ENCODE data around the gene PRR35. TPM values are rescaled to one million over a fixed set of nuclear protein-coding genes. Genes with fewer than 3 reads are reported as not detected.

PRR35 gene
- total and polyA plus RNA-seq, 2 of the 4 experiments (the other 2 are of a cell fraction) = not detected

- no TSS peak for BruUV-seq (replicated peaks)
- no peak overlapping the region for H2BK5ac ChIP-seq (ENCODE audit: low read depth, low read length, poor library complexity, severe bottlenecking)
- H2BK20ac ChIP-seq (ENCODE audit: low read depth, low read length) = no peak overlapping the region
- H3K27ac ChIP-seq (ENCODE audit: insufficient read depth, low read length) = no peak overlapping the region
- no peak overlapping the region for H3K4ac ChIP-seq (ENCODE audit: low read depth, low read length)
- ChIA-PET CTCF (no interaction called here), POLR2A (ENCODE audit: unreplicated experiment) (no interaction called here)
- no peaks in the 10 kb centered on the region for H3K9me3 ChIP-seq (ENCODE audit: control insufficient read depth, insufficient read depth, low read length)
- H4K20me1 ChIP-seq (ENCODE audit: insufficient read depth, low read length) = no peaks in the 10 kb centered on the region
- H3K79me1 ChIP-seq (ENCODE audit: low read depth in 1 of 2, low read length in 2 of 2) = peaks cover 0 to 11% of the 10 kb centered on the region in 2 experiments; a peak in 2 of 4 replicates
- H3K4me3 ChIP-seq (ENCODE audit: insufficient read depth, low read depth, low read length) = no peak overlapping the region
- no peak overlapping the region for H2BK120ac ChIP-seq (ENCODE audit: low read depth, low read length)
- no peak overlapping the region for H4K5ac ChIP-seq (ENCODE audit: low read depth, low read length)
- peaks cover 9% of the 10 kb centered on the region; the same call in 1 of the 2 replicates for H3K9me1 ChIP-seq (ENCODE audit: insufficient read depth, low read length)
- intact Hi-C loops (cut with micrococcal nuclease) = no loop called here
- 100% methylated on average over 1 of the region's 18 CpGs; no CpG with 5 or more reads in 1 of the 2 experiments for WGBS, 2 experiments (ENCODE audit: extremely low coverage in 2 of 2, insufficient read length in 1 of 2)
- no peak for TF ChIP-seq SMC3 (IDR thresholded peaks at IDR 0.05; ENCODE audit: low read depth, low read length)
- TF ChIP-seq MXI1 (IDR thresholded peaks at IDR 0.05; ENCODE audit: borderline replicate concordance, low read depth, low read length) = no peak
- TF ChIP-seq MAFK (IDR thresholded peaks at IDR 0.05; ENCODE audit: low read depth, low read length) = no peak
- no peak for TF ChIP-seq CHD1 (IDR thresholded peaks at IDR 0.05; ENCODE audit: low read depth, low read length)
- TF ChIP-seq RAD21 (IDR thresholded peaks at IDR 0.05; ENCODE audit: low read length) = no peak
- TF ChIP-seq MAZ (IDR thresholded peaks at IDR 0.05; ENCODE audit: borderline replicate concordance, low read depth, low read length) = no peak
- TF ChIP-seq USF2 (IDR thresholded peaks at IDR 0.05; ENCODE audit: low read depth, low read length) = no peak
- no peak for TF ChIP-seq POLR2A (IDR thresholded peaks at IDR 0.05; ENCODE audit: low read depth, low read length)
- no peak for TF ChIP-seq NFE2L2 (IDR thresholded peaks at IDR 0.05; ENCODE audit: low read depth, low read length)
- no peak for TF ChIP-seq RFX5 (IDR thresholded peaks at IDR 0.05; ENCODE audit: low read depth, low read length)
- no peak for TF ChIP-seq BHLHE40 (IDR thresholded peaks at IDR 0.05; ENCODE audit: low read depth, low read length)
- no peak for TF ChIP-seq ELK1 (IDR thresholded peaks at IDR 0.05; ENCODE audit: borderline replicate concordance, low read depth, low read length)
- TF ChIP-seq RCOR1 (IDR thresholded peaks at IDR 0.05; ENCODE audit: insufficient replicate concordance, low read length) = no peak
- no peak for TF ChIP-seq CTCF (conservative IDR thresholded peaks at IDR 0.05; ENCODE audit: low read depth, low read length)
- no peak for TF ChIP-seq FOS (IDR thresholded peaks at IDR 0.05; ENCODE audit: low read depth, low read length)
- TF ChIP-seq CEBPB (IDR thresholded peaks at IDR 0.05; ENCODE audit: low read depth, low read length) = no peak
- no peak overlapping the region for H3K23ac ChIP-seq (ENCODE audit: low read depth, low read length)
- no peak overlapping the region for H3K18ac ChIP-seq (ENCODE audit: low read depth, low read length)
- no peak overlapping the region for H3K4me2 ChIP-seq (ENCODE audit: low read depth, low read length)
- ATAC-seq (ENCODE audit: low read depth) = no peak
- H3K56ac ChIP-seq (ENCODE audit: extremely low read depth, insufficient read depth, low read length) = no peak overlapping the region
- H3K27me3 ChIP-seq (ENCODE audit: control insufficient read depth, insufficient read depth, low read length) = no peaks in the 10 kb centered on the region
- peaks cover 6% of the 10 kb centered on the region; the same call in 1 of the 2 replicates for H3K4me1 ChIP-seq (ENCODE audit: control insufficient read depth, insufficient read depth, low read length)
- no peak overlapping the region for H4K8ac ChIP-seq (ENCODE audit: low read depth in 2 of 2, low read length in 2 of 2)
- H2AK9ac ChIP-seq (replicated peaks; ENCODE audit: low read depth, low read length, poor library complexity) = no peak overlapping the region
- peaks cover 7% of the 10 kb centered on the region; the same call in 1 of the 2 replicates for H3K36me3 ChIP-seq (ENCODE audit: control insufficient read depth, insufficient read depth, low read length)
- no peak overlapping the region for H4K91ac ChIP-seq (ENCODE audit: insufficient read depth, low read depth, low read length)
- no peak overlapping the region for H2BK15ac ChIP-seq (ENCODE audit: low read depth, low read length)
- H3K14ac ChIP-seq (replicated peaks; ENCODE audit: low read depth, low read length) = no peak overlapping the region
- no peak overlapping the region for H2AK5ac ChIP-seq (ENCODE audit: low read depth, low read length)
- H2AFZ ChIP-seq (replicated peaks; ENCODE audit: low read length, poor library complexity) = no peak overlapping the region
- no peak for DNase-seq
- H3K9ac ChIP-seq (ENCODE audit: low read depth, low read length) = no peak overlapping the region
- dilution Hi-C loops (cut with HindIII; ENCODE audit: low sequenced_read_pairs, unreplicated experiment) = no loop called here
- in situ Hi-C loops (cut with MboI; ENCODE audit: low sequenced_read_pairs) = no loop called here
Observed at GRCh38 chr16:582218-582613, 22.0 kb downstream of the PRR35 start.
